ENCODE data around the gene TOB2.

TOB2 gene, protein sequence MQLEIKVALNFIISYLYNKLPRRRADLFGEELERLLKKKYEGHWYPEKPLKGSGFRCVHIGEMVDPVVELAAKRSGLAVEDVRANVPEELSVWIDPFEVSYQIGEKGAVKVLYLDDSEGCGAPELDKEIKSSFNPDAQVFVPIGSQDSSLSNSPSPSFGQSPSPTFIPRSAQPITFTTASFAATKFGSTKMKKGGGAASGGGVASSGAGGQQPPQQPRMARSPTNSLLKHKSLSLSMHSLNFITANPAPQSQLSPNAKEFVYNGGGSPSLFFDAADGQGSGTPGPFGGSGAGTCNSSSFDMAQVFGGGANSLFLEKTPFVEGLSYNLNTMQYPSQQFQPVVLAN

DNA sequence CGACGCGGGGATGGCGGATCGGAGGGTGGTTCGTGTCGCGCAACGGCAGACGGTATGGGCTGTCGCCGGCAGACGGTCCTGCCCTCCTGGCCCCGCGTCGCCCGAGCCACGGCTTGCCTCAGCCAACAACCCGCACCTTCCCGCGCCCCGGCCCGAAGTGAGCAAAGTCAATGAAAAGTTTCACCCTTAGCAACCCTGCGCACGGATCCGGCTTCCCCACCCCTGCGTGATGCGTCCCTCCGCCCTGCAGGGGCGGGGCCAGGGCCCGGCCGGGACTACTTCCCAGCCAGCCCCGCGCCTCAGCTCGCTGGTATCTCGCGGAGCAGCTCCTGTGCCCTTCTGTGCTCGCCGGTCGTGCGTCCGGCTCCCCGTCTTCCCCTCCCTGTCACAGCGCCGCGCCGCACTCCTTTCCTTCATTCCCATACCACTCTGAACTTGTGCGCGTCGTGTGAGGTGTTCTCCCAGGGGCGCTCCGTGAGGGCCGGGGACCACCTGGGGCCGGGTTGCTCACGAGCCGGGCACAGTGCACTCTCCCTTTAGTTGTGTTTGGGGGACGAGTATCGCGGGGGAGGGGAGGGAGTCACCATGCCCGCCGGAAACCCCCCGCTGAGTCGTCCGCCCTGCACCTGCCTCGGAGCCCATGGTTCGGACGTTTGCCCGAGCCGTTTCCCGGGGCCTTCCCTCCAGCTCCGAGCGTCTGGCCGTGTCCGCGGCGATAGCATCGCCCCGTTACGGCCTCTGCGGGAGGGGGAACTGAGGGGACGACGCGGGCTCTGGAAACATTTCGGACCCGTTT, at the start of gene TOB2:
Gene TOB2, minus strand, starts transcription at position 163 of the 796 bp plus-strand sequence. CDS start 9,456 bp downstream, outside the sequence.
- DNase-seq, result peak; percentile 96

DNA sequence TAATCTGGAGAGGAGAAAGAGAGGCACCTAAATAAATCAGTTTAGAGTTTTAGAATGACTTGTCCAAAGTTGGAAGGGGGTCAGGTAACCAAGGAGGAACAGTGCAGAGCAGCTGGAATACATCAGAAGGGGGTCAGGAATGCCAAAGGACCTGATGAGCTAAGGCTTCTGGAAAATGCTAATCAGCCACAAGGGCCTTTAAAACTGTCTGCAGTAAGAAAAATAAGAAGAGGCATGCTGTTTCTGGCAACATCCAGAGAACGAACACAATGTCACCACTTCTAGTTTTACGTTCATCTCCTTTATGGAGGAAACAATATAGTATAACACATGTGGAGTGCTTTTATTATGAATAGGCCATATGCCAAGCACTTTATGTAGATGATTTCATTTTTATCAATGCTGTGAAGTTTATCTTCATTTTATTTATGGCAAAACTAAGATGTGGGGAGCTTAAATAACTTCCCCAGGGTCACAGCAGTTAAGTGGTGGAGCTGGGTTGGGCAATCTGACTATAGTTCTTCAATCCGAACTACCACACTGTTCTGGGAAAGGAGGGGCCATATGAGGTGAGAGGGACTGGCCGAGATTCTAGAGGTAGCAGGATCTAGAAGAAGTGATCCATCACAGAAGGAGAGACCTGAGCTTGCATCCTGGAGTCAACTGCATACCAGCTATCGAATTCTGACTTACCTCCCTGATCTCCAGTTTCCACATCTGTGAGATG, 44.9 kb upstream of the TOB2 start:
- DNase-seq, result no peak

DNA sequence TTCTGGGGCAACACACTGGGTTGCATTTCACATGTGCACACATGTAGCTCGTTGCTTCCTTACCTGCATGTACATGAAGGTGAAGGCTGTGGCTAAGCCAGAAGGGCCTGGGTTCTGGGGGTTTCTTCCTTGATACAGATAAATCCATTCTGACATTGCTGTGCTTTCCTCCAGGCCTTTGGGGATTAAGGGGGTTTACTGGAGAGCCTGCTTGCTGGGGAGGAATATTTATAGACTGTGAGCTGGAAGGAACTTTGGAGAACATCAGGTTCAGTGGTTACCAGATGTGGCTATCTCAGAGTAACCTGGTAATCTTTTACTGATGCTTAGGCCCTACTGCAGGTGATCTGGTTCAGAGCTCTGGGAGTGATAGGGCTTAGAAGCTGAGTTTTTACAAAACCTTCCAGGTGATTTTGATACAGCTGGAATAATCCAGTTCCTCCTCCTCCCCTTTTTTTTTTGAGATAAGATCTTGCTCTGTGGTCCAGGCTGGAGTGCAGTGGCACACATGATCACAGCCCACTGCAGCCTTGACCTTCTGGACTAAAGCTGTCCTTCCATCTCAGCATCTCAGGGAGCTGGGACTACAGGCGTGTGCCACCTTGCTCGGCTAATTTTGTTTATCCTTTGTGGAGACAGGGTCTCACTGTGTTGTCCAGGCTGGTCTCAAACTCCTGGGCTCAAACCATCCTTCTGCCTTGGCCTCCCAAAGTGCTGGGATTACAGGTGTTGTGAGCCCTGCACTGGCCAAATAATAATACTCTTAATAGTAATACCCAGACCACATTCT, 42.2 kb upstream of the TOB2 start:
- DNase-seq, result no peak

DNA sequence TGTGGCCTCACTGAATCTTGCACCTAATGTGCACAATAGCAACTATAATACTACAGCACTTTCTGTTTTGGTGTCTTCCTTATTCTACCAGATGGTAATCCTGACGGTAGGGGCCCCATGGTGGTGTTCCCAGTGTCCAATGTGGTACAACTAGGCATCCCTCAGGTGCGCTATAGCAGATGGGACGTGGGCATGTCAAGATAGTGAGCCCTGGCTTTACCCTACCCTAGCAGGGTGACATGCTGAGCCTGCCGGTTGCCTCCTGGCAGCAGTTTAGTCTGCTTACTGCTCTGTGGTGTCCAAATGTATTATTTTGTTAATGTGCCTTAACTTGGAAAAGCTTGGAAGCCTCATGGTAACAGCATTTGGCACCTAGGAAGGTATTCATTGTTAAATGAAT, 41.5 kb upstream of the TOB2 start:
- no peak for DNase-seq

DNA sequence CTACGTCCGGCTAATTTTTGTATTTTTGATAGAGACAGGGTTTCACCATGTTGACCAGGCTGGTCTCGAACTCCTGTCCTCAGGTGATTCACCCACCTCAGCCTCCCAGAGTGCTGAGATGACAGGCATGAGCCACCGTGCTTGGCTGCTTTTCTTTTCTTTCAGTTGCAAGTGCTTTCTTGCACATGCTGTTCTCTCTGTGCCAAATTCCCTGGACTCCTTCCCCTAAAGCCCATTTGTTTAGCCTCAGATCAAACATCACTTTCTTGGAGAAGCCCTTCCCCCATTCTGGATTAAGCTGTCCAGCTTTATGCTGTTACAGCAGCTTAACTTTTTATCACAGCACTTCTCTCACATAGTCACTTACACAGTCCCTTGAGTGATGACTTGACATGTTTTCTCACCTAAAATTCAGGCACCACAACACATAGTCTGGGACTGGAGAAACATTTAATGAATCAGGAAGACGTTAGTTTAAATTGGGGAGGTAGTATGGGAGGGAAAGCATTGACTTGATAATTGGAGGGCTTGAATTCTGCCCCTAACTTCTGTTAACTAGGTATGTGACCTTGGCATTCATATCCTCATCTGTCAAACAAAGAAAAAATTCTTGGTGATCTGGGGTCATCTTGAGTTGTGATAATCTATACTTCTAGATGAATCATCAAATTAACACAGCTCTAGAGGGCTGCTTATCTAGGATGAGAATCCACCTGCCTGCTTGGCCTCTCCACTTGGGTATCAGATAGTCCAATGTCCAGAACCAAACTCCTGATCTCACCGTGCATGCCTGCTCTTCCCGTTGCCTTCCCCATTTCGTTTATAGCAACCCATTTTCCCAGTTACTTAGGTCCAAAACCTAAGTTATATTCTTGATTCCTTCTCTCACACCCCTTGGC, 40.7 kb upstream of the TOB2 start:
- DNase-seq, result no peak

DNA sequence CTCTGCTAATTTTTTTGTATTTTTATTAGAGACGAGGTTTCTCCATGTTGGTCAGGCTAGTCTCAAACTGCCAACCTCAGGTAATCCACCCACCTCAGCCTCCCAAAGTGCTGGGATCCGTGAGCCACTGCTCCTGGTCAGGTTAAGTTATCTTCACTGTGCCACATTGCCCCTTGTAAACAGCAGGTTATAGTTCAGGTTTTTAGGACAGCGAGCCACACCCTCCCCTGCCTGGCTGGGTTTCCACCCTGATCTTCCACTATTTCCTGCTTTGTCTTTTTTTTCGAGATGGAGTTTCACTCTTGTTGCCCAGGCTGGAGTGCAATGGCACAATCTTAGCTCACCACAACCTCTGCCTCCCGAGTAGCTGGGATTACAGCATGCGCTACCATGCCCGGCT, 38.4 kb upstream of the TOB2 start:
- no peak for DNase-seq

DNA sequence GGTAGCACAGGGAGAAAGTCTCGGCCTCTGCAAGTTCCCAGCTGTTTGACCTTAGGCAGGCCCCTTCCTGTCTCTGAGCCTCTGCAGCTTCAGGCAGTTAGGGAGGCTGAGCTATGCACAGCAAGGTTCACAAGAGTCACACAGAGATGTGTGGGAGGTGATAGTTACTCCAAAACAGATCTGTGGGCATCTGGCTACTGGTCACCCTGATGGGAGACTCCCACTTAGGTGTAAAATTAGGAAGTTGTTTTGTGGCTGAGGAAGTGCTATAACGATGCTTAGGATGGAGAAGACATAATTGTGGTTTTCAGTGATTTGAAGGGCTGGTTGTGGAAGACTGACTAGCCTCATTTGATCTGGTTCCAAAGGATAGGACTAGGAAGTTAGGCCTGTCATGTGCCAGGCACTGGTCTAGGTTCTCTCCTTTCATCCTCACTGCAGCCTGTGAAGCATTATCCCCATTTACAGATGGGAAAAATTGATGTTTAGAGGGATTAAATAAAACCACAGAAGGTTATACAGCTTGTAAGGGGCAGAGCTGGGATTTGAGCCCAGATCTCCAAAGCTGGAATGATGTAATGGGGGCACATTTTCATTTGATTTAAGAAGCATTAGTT, 35.8 kb upstream of the TOB2 start:
- no peak for DNase-seq

DNA sequence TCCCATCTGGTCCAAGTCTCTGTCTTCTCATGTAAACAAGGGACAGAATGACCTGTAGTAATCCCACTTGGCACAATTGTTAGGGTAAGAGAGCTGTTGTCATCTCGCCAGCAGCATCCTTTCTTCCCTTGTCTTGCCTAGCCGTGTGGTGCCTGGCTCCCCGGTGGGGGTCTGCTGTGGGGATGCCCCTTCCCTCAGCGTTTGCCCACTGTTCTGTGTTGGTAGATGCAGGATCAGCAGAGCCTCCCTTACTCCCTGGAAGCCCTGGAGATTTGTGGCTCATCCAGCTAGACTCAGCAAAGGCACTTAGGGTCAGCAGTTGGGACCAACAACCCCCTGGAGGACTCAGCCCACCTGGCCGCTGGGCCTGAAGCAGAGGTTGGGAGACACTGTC, 35.3 kb upstream of the TOB2 start:
- DNase-seq, result no peak

DNA sequence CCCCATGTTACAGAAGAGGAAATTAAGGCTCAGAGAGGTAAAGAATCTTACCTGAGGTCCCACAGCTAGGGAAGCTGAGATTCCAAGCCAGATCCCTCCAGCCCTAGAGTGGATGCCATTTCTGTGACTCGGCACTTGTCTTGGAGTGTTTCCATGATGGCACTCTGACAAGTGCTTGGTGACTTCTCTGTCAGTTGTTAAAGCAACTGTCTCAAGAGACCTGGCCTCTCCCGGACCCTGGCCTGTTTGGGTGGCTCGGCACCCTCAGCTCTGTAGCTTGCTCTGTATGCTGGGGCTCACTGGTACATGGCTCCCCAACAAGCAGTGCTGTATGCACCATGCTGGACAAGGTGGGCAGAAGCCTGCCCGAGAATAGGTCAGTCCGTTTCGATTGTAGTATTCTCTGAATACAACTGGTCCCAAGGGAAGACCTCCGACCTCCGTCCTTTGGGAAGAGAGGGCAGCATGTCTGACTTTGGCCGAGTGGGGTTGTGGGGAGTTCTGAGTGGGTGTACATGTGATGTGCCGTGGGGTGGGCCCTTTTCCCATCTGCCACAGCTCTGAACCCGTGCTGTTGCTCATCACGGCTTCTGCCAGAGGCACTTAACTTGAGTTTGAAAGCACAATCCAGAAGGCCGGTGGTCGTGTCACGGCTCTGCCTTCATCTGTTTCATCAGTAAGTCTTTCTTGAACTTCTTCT, 34.7 kb upstream of the TOB2 start:
- no peak for DNase-seq

DNA sequence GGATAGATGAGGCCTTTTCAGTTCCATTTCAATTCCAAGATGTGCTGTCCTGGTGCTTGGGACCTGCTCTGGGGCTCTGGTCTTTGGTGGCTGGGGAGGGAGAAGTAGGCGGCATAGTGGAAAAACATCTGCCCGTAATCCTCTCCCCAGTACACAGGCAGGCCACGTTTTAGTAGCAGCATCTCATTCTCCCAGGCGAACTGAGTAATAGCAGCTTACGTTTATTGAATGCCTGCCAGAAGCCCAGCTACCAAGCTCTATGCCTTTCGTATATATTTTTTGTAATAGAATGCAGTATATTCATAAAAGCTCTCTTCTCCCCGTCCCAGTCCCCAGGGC, 33.8 kb upstream of the TOB2 start:
- DNase-seq, result no peak

DNA sequence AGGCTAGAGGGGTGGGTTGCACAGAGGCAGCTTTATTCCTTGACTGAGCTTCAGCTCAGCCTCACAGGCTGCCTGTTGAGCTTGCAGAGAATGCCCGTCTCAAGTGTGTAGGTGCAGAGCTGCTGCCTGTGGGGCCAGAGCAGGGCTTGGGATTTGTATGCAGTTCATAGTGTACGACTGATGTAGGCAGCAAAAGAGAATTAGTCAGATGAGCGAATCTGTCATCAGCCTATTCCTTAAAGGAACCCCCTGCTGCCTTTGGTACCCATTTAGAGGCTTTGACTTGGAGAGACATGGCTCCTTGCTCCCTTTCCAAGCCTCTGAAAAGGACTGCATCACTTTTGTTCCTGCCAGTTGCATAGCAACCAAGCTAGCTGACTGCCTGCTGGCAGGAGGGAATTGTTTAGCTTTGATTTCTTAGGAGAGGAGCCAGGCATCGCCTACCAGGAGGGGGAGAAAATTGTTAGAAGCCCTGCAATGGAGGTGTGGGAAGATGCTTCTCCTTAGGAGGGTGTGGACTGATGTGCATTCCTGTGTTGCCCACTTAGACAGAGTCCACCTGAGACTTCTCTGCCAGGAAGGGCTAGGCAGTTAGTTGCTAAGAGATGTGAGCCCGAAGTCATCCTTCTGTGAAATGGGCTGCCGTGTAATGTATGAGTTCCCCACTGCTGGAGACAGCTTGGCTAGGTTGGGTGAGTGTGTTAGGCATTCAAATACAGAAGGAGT, 33.2 kb upstream of the TOB2 start:
- DNase-seq, result no peak

DNA sequence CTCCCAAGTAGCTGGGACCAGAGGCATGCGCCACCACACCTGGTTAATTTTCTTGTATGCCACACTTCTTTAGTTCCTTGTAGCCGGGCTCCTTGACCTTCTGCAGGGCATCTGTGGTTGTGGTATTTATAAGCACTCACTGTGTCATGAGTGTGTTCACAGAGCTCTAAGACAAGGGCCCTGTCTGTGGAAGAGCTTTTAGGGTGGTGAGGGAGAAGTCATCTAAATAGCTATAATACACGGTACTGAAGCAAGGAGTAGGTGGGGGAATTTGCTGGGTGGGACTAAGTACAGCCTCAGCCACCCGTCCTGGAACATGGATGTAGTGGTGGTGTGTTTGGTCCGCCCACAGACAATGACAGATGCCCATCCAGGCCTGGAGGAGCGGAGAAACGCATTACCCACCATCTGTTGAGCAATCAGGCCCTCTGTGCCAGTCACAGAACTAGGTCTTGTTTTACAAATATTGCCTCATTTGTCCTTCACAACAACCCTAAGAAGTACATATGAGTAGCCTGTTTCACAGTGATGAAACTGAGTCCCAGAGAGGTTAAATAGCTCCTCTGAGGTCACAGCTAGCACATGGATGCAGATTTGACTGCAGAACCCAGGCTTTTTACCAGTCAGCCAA, 32.4 kb upstream of the TOB2 start:
- DNase-seq, result no peak

DNA sequence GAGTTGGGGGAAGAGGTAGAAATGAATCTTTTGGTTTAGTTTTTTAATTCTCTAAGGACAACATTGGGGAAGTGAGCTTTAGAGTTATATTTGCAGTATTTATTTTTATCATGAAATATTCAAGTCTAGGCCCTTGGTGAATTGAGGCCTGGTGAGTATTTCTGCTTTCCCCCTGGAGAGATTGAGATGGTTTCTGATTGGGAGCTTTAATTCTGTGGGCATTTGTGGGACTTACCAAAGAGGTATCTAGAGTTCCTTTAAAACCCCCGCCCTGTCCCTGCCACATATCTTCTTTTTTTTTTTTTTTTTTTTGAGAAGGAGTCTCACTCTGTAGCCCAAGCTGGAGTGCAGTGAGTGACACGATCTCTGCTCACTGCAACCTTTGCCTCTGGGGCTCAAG, 31.9 kb upstream of the TOB2 start:
- DNase-seq, result no peak

DNA sequence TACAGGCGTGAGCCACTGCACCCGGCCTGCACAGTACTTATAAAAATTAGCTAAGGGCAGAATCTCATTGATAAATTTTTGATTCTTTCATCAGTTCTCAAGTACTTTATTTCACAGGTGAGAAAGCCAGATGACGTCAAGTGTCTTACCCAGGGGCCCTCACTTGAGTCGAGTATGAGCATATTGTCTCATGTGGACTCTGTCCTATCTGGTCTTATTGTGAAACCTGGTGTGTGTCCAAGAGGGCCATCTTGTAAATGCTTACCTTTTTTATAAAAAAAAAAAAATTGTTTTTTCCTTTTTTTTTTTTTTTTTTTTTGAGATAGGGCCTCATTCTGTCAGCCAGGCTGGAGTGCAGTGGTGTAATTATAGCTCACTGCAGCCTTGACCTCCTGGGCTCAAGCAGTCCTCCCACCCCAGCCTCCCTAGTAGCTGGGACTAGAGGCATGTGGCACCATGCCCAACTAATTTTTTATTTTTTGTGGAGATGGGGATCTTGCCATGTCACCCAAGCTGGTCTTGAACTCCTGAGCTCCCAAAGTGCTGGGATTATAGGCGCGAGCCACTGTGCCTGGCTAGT, 28.4 kb upstream of the TOB2 start:
- no peak for DNase-seq

DNA sequence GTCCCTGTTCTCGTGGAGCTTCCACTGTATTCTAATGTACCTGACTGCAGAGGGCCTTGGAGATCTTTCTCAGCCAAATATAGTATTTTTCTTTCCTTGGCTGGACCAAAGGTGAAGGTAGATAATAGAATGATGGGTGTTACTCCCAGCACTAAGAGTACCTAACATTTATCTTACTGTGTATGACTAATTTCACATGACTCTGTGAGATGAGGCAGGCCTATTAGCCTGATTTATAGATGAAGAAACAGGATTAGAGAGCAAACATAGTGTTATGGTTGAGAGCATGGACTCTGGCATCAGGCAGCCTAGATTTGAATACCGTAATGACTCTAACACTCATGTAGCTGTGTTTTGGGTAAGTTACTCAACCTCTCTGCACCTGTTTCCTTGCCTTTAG, 25.0 kb upstream of the TOB2 start:
- DNase-seq, result no peak

DNA sequence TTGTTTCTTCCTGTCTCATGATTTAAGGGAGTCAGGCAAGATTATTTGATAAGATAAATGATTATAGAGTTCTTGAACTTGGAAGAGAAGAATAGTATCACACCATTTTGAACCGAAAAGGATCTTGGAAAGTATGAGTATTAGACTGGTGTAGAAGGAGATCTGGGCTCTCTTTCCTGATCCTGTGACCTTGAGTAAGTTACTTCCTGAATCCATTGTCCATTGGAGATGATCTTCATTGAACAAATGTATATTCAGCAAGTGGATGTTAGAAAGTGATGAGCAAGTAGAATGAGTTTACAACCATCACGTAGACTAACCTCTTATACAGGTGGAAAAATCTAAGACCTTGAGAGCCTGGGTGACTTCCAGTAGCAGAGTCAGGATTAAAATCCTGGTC, 24.3 kb upstream of the TOB2 start:
- DNase-seq, result no peak

DNA sequence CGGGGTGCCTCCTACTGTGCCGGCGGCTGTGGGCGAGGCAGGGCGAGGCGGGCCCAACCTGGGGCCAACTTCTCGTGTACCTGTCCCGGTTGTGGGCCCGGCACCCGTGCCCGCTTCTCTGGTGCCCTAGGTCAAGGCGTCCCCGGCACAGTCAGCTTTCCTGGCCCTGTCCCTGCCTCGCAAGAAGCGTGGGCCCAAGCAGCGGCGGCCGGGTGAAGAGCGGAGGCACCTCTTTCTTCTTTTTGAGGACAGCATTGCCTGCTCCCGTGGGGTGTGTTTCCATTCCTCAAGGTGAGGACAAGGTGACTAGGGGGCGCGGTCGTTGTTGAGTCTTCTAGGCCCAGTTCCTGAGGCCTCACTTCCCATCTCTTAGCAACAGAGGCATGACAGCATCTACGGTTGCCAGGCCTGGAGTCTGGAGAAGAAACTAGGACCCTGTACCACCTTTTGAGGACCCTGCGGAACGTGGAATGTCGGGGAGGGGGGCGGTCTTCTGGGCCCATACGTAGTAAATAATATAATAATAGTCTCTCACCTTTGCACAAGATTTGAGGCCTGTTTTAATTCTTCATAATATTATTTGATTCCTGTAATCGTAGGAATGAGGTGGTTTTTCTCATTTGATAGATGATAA, 22.7 kb upstream of the TOB2 start:
- peak; percentile 45 for DNase-seq

DNA sequence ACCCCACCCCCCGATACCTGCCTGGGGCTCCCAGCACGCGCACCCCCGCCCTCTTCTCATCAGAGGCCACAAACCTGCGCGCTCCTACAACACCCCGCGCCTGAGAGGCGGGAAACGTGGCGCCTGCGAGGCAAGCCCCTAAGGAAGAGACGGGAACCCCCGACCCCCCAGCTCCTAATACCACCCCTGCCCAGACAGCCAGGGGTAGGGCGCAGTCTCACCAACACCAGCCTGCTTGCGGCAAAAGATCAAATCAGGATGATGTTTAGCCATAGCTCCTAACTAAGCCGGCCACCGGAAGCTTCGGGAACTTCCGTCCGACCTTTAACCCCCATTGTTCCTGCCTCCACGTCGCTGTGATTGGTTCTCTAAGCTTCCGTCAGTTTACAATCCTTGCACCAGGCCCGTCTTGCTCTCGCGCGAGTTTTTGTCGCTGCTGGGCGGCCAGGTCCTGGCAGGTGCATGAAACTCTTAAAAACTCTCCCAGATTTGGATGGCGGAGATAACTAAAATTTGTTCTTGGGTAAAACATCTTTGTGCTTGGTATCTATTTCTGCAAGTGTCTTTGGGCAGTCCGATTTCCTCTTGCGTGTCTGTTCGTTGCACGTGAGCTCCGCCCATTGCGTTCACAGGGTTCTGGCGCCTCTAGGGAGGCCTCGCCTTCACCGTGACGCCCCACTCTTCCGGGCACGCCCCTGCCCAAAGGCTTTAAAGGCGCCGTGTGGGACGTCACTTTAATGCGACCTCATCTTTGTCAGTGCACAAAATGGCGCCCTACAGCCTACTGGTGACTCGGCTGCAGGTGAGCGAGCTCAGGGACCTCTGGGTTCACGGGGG, 22.0 kb upstream of the TOB2 start, which contains the start of the genes ACO2 and PHF5A:
Gene ACO2, plus strand, starts transcription at position 737 of the 837 bp plus-strand sequence. Its CDS starts 30 bp downstream, at position 767.
Gene PHF5A, minus strand, starts transcription at position 312 of the 837 bp plus-strand sequence. Its CDS starts 39 bp downstream, at position 273.
- DNase-seq, result peak; percentile 98
